Keratinocyte (primary cell): ENCODE results near the gene LRRC43.

Experiments
- EZH2 ChIP-seq: IDR thresholded peaks from one replicate; pipeline ENCODE4 v1.6.1; 2012; ENCODE audit warnings: inconsistent platforms, mild to moderate bottlenecking, low read length, moderate library complexity
- TF ChIP-seq, protein P1 (sequence below), 3 experiments: IDR thresholded peaks in 1 of 3; conservative IDR thresholded peaks in 1 of 3; optimal IDR thresholded peaks in 1 of 3; 2 replicates in 2 of 3; 3 replicates in 1 of 3; pipeline versions ENCODE3 to v1.5.1; 2011; ENCODE audit warnings: low read length in 3 of 3, mild to moderate bottlenecking in 3 of 3, moderate library complexity in 2 of 3, control low read depth in 1 of 3, inconsistent platforms in 1 of 3; ENCODE audit not compliant: insufficient read depth in 2 of 3; ENCODE audit errors: extremely low read depth in 1 of 3

DNA sequence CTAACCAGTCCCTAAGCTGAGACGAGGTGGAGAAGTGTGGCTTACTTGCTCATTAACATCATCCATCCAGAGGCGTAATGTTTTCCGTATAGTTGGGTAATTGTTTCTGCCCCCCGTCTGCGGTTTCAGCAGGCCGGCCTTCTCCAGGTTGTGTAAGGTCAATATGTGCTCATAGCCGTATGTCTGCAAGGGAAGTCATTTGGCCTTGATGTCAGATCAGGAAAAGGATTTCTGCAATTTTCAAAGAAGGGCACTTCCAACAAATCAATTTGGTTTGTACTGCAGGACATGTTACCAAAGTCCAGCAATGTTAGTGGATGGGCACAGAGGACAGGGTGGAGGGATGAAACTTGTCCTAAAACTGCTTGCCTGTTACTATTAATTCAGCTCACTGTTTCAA is 52.8 kb downstream of the LRRC43 start:
- TF ChIP-seq, protein P1, sequence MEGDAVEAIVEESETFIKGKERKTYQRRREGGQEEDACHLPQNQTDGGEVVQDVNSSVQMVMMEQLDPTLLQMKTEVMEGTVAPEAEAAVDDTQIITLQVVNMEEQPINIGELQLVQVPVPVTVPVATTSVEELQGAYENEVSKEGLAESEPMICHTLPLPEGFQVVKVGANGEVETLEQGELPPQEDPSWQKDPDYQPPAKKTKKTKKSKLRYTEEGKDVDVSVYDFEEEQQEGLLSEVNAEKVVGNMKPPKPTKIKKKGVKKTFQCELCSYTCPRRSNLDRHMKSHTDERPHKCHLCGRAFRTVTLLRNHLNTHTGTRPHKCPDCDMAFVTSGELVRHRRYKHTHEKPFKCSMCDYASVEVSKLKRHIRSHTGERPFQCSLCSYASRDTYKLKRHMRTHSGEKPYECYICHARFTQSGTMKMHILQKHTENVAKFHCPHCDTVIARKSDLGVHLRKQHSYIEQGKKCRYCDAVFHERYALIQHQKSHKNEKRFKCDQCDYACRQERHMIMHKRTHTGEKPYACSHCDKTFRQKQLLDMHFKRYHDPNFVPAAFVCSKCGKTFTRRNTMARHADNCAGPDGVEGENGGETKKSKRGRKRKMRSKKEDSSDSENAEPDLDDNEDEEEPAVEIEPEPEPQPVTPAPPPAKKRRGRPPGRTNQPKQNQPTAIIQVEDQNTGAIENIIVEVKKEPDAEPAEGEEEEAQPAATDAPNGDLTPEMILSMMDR (optimal IDR thresholded peaks at IDR 0.05 in 1 of 3, IDR thresholded peaks at IDR 0.05 in 1 of 3, conservative IDR thresholded peaks at IDR 0.05 in 1 of 3; ENCODE audit: extremely low read depth in 1 of 3, insufficient read depth in 2 of 3, low read length in 3 of 3), result no peak
- TF ChIP-seq EZH2, result no peak
